C1 segment of cervical spinal cord (tissue), 14 donors: ENCODE measurements around the gene MARCKSL1.
"Not testable (repeated sequence)": the region's sequence is repeated elsewhere in the genome, so short reads cannot be mapped to it uniquely, and the experiment has no call there.

Source experiments
- DNase-seq, 14 donors: peaks; one replicate each; lab custom pipeline; 2025; lab: John Stamatoyannopoulos, UW

The MARCKSL1 gene

GRCh38 chr1:32289256-32289655 lies 46.8 kb downstream of the MARCKSL1 start:
- no peak for DNase-seq

GRCh38 chr1:32286763-32287162 lies 49.3 kb downstream of the MARCKSL1 start:
- no peak for DNase-seq

- DNase-seq: no peak
Measured at GRCh38 chr1:32285658-32286057, 50.4 kb downstream of the MARCKSL1 start.

- not testable (repeated sequence) for DNase-seq
Measured at GRCh38 chr1:32284777-32285176, 51.3 kb downstream of the MARCKSL1 start.
